BE2C (cell line): ENCODE data around the gene PEX5L.

Experiments used
- DNase-seq: peaks from one replicate; pipeline ENCODE4 v3.0.0-alpha.2; 2020
- H3K27me3 ChIP-seq: fragments of 250-450 bp; sonication (Bioruptor Pico); 2 replicates; pipeline ENCODE4 v1.5.1; 2020; ENCODE audit warnings: mild to moderate bottlenecking
- H3K36me3 ChIP-seq: fragments of 250-450 bp; sonication (Bioruptor Pico); 2 replicates; pipeline ENCODE4 v1.5.1; 2020; ENCODE audit warnings: mild to moderate bottlenecking
- H3K4me1 ChIP-seq: fragments of 250-450 bp; sonication (Bioruptor Pico); 2 replicates; pipeline ENCODE4 v1.5.1; 2020
- H3K4me3 ChIP-seq: 2 replicates; pipeline ENCODE4 v1.5.1; 2011; ENCODE audit warnings: low read depth, low read length
- H3K9me3 ChIP-seq: fragments of 250-450 bp; sonication (Bioruptor Pico); 2 replicates; pipeline ENCODE4 v1.5.1; 2020
- TF ChIP-seq, protein P1 (sequence below): IDR thresholded peaks from 2 replicates; pipeline ENCODE4 v1.5.1; 2012; ENCODE audit warnings: mild to moderate bottlenecking, low read depth, low read length

PEX5L gene

DNA sequence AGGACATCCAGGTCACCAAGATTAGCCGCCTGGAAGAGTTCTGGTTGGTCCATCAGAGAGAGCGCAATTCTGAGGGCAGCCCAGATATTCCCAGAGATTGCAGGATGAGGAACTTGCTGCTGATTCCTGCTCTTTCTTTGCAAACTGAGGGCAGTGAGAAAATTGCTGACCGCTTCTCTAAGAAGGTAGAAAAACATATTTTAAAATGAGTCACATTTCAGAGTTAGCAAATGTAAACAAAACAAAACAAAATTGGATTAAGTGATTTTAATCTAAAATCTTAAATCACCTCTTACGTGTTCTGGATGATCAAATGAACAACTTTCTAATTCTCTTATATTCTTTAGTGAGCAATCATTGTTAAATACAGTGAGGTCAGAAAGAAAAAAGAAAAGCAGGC is 234.9 kb downstream of the PEX5L start:
- H3K36me3 ChIP-seq: no peaks in the 10 kb centered on the region

DNA sequence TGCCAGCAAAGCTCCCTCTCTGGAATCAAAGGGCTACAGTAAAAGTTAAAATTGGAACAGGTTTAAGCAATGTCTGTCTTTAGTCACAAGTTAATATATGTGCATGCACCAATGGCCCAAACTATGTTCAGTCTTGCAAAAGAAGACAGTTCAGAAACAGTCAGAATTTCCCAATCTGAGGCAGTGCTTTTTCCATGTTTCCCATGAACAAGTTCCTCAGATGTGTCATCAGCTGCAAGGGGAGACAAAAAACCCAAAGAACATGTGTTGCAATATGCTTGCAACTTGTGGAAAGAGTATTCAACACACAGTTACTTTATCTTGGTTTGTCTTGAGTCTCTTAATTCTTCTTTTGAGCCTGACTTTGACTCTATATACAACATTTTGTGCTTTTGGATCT is 235.5 kb downstream of the PEX5L start:
- TF ChIP-seq, protein P1, sequence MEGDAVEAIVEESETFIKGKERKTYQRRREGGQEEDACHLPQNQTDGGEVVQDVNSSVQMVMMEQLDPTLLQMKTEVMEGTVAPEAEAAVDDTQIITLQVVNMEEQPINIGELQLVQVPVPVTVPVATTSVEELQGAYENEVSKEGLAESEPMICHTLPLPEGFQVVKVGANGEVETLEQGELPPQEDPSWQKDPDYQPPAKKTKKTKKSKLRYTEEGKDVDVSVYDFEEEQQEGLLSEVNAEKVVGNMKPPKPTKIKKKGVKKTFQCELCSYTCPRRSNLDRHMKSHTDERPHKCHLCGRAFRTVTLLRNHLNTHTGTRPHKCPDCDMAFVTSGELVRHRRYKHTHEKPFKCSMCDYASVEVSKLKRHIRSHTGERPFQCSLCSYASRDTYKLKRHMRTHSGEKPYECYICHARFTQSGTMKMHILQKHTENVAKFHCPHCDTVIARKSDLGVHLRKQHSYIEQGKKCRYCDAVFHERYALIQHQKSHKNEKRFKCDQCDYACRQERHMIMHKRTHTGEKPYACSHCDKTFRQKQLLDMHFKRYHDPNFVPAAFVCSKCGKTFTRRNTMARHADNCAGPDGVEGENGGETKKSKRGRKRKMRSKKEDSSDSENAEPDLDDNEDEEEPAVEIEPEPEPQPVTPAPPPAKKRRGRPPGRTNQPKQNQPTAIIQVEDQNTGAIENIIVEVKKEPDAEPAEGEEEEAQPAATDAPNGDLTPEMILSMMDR: no peak
- DNase-seq: no peak

More for the DNA sequence above, 234.9 kb downstream of the PEX5L start:
- no peaks in the 10 kb centered on the region for H3K27me3 ChIP-seq
- no peak overlapping the region for H3K4me3 ChIP-seq
- TF ChIP-seq, protein P1: no peak
- DNase-seq: no peak
- H3K4me1 ChIP-seq: no peaks in the 10 kb centered on the region
- no peaks in the 10 kb centered on the region for H3K9me3 ChIP-seq

DNA sequence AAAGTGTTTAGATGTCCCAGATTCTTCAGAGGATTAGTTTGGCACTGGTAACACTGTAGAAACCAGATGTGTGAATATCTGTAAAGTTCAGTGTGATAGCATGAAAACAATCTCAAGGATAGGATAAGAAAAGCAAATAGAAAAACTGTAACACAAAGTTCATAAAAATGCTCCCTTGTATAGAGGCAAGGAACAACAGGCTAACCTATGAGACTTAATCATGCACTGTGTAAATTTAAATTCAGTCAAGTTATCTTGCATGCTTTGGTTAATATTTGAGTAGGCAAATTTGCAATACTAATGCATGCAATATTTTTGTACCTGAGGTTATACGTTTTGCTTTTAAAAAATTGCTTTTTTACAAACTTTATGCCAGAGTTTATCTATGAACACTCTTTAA is 239.5 kb downstream of the PEX5L start:
- H3K36me3 ChIP-seq: no peaks in the 10 kb centered on the region
- no peaks in the 10 kb centered on the region for H3K27me3 ChIP-seq
- H3K9me3 ChIP-seq: no peaks in the 10 kb centered on the region
- TF ChIP-seq, protein P1: no peak
- no peak for DNase-seq
- no peak overlapping the region for H3K4me3 ChIP-seq
- no peaks in the 10 kb centered on the region for H3K4me1 ChIP-seq

More for the DNA sequence above, 235.5 kb downstream of the PEX5L start:
- Histone ChIP-seq H3K4me3 (no peak overlapping the region), H3K27me3 (no peaks in the 10 kb centered on the region), H3K36me3 (no peaks in the 10 kb centered on the region), H3K9me3 (no peaks in the 10 kb centered on the region), H3K4me1 (no peaks in the 10 kb centered on the region)

DNA sequence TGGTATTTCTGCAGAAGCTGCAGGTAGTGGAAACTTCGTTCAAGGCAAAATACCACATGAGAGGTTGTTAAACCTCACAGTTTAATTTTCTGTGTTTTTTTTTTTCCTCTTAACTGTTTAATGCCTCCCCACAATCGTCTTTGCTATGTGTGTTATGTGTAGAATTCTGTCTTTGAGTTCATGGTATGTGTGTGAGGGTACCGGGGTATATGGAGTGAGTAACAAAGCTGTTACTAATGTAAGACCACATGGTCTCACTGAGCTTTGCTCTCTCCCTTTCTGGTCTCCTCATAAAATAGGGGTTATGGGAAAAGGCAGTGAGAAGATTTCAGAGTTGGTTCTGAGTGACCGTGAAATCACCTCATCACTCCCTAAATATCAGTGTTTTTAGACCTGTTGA is 240.3 kb downstream of the PEX5L start:
- H3K4me1 ChIP-seq: no peaks in the 10 kb centered on the region
- H3K36me3 ChIP-seq: no peaks in the 10 kb centered on the region
- no peak overlapping the region for H3K4me3 ChIP-seq
- no peaks in the 10 kb centered on the region for H3K9me3 ChIP-seq
- no peaks in the 10 kb centered on the region for H3K27me3 ChIP-seq
- TF ChIP-seq, protein P1: no peak
- no peak for DNase-seq

DNA sequence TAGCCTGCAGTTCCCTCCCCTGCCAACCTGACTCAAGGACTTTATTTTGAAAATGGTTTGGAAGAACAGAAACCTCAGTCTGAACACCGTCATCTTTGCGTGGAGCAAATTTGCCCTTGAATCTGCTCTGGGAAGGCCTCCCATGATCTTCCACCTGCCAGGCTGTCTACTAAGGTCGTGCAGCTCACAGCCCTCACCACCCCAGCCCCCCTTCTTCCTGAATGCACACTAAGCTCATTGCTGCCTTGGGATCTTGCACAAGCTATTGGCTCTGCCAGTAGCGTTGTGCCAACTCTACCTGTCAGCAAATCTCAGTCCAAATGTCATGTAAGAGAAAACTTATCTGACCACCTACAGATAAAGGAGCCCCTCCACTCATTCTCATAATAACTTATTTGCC is 242.4 kb downstream of the PEX5L start:
- TF ChIP-seq, protein P1: no peak
- no peaks in the 10 kb centered on the region for H3K4me1 ChIP-seq
- DNase-seq: no peak
- no peaks in the 10 kb centered on the region for H3K36me3 ChIP-seq
- H3K27me3 ChIP-seq: no peaks in the 10 kb centered on the region
- no peaks in the 10 kb centered on the region for H3K9me3 ChIP-seq
- no peak overlapping the region for H3K4me3 ChIP-seq

DNA sequence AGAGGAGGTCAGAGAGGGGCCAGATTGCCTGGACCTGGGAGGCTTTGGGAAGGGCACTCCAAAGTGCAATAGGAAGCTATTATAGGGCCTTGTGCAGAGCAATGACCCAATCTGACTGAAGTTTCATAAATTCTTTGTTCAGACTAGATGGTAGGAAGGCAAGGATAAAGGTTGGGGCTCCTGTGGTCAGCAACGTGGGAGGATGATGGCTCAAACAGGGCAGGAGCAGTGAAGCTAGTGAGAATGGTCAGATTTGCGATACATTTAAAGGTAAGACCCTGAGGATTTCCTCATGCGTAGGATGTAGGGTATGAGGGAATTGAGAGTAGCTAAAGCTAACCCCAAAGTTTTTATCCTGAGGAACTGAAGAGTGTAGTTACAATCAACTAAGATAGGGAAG is 244.9 kb downstream of the PEX5L start:
- Histone ChIP-seq H3K27me3 (no peaks in the 10 kb centered on the region), H3K4me3 (no peak overlapping the region), H3K36me3 (no peaks in the 10 kb centered on the region), H3K9me3 (no peaks in the 10 kb centered on the region), H3K4me1 (no peaks in the 10 kb centered on the region)
- TF ChIP-seq, protein P1: no peak
- no peak for DNase-seq
